H1 (cell line): Measurements from ENCODE around the gene NANOS3. TPM values are rescaled to one million over a fixed set of nuclear protein-coding genes. Genes with fewer than 3 reads are reported as not detected.

Experiments used
- CTCF ChIA-PET: fragments of 300-600 bp; sonication (Branson Sonifier 250); formaldehyde crosslinking; loops from one replicate; lab custom pipeline; 2021; ENCODE audit not compliant: partially characterized antibody; lab: Charles Lee
- POLR2A ChIA-PET: fragments of 300-600 bp; sonication (Branson Sonifier 250); formaldehyde crosslinking; loops from one replicate; lab custom pipeline; 2021; ENCODE audit warnings: inconsistent platforms; ENCODE audit not compliant: partially characterized antibody; lab: Charles Lee
- DNase-seq, 2 experiments: peaks; one replicate each; pipeline versions ENCODE4 v3.0.0 to v3.0.0-alpha.2; 2010 to 2022; ENCODE audit warnings: low spot score in 2 of 2, low read depth in 1 of 2, mixed read lengths in 1 of 2
- FAIRE-seq: peaks from 2 replicates; lab custom pipeline; 2011; peaks lifted over from hg19 to GRCh38; lab: Jason Lieb, UNC
- H2AFZ ChIP-seq: 2 replicates; pipeline ENCODE4 v1.8.1; 2012; ENCODE audit warnings: low read length, inconsistent platforms
- H2AK5ac ChIP-seq: 2 replicates; pipeline ENCODE4 v1.6.1; 2013; ENCODE audit warnings: low read depth, low read length
- H2BK120ac ChIP-seq: replicated peaks from 2 replicates; pipeline ENCODE3; 2013; ENCODE audit warnings: low read depth, low read length, inconsistent platforms
- H2BK12ac ChIP-seq: 2 replicates; pipeline ENCODE4 v1.6.1; 2013; ENCODE audit warnings: low read depth, low read length
- H2BK15ac ChIP-seq: 2 replicates; pipeline ENCODE4 v1.6.1; 2013; ENCODE audit warnings: low read length
- H2BK20ac ChIP-seq: 2 replicates; pipeline ENCODE4 v1.6.1; 2013; ENCODE audit warnings: low read length
- H2BK5ac ChIP-seq: 2 replicates; pipeline ENCODE4 v1.6.1; 2013; ENCODE audit warnings: low read depth, low read length
- H3K14ac ChIP-seq: 2 replicates; pipeline ENCODE4 v1.6.1; 2013; ENCODE audit warnings: inconsistent platforms; ENCODE audit not compliant: insufficient read length
- H3K18ac ChIP-seq: 2 replicates; pipeline ENCODE4 v1.6.1; 2013; ENCODE audit warnings: low read length; ENCODE audit errors: extremely low read depth
- H3K23ac ChIP-seq: 2 replicates; pipeline ENCODE4 v1.6.1; 2013; ENCODE audit warnings: inconsistent platforms; ENCODE audit not compliant: insufficient read length
- H3K23me2 ChIP-seq: 2 replicates; pipeline ENCODE4 v1.6.1; 2013; ENCODE audit warnings: low read depth, low read length
- H3K27ac ChIP-seq: 2 replicates; pipeline ENCODE4 v1.6.1; 2011; ENCODE audit warnings: low read depth, low read length, inconsistent platforms
- H3K27me3 ChIP-seq, 4 experiments: replicated peaks in 1 of 4; 1 replicate in 1 of 4; 2 replicates in 3 of 4; pipeline versions ENCODE4 v1.6.1 to v1.8.1; 2011 to 2013; ENCODE audit warnings: low read length in 3 of 4, mild to moderate bottlenecking in 3 of 4, inconsistent platforms in 2 of 4, mixed read lengths in 2 of 4, moderate library complexity in 1 of 4; ENCODE audit not compliant: control insufficient read depth in 3 of 4, insufficient read depth in 3 of 4; ENCODE audit errors: extremely low read depth in 1 of 4
- H3K36me3 ChIP-seq, 4 experiments: 2 replicates each; pipeline versions ENCODE4 v1.6.1 to v1.8.1; 2011 to 2013; ENCODE audit warnings: mild to moderate bottlenecking in 4 of 4, low read length in 3 of 4, moderate library complexity in 2 of 4, control low read depth in 1 of 4, inconsistent platforms in 1 of 4; ENCODE audit not compliant: insufficient read depth in 4 of 4, control insufficient read depth in 2 of 4
- H3K4ac ChIP-seq: replicated peaks from 2 replicates; pipeline ENCODE3; 2013; ENCODE audit warnings: low read length, low read depth, mixed read lengths, inconsistent platforms; ENCODE audit not compliant: insufficient read length
- H3K4me1 ChIP-seq, 4 experiments: replicated peaks in 1 of 4; 1 replicate in 1 of 4; 2 replicates in 3 of 4; pipeline versions ENCODE4 v1.6.1 to v1.8.1; 2011 to 2013; ENCODE audit warnings: low read length in 3 of 4, inconsistent platforms in 2 of 4, mixed read lengths in 1 of 4; ENCODE audit not compliant: insufficient read depth in 4 of 4, control insufficient read depth in 3 of 4
- H3K4me2 ChIP-seq, 2 experiments: 2 replicates each; pipeline versions ENCODE4 v1.6.1 to v1.8.1; 2011 to 2013; ENCODE audit warnings: low read depth in 2 of 2, low read length in 2 of 2, control low read depth in 1 of 2, inconsistent platforms in 1 of 2, mild to moderate bottlenecking in 1 of 2; ENCODE audit not compliant: insufficient read depth in 1 of 2
- H3K4me3 ChIP-seq, 4 experiments: fragments of 200-600, 300-600 bp in 1 of 4; sonication (generic), shearing (Covaris generic), sonication (Bioruptor Twin) in 1 of 4; 2 replicates each; pipeline versions ENCODE4 v1.5.1 to v1.8.1; 2011 to 2016; ENCODE audit warnings: low read length in 4 of 4, low read depth in 3 of 4, control low read depth in 2 of 4, inconsistent platforms in 2 of 4, mild to moderate bottlenecking in 2 of 4, mixed read lengths in 1 of 4, moderate library complexity in 1 of 4; ENCODE audit not compliant: insufficient read depth in 2 of 4; ENCODE audit errors: extremely low read depth in 1 of 4
- H3K56ac ChIP-seq: replicated peaks from 2 replicates; pipeline ENCODE3; 2013; ENCODE audit warnings: low read depth, mild to moderate bottlenecking, mixed read lengths, low read length, inconsistent platforms; ENCODE audit not compliant: insufficient read length
- H3K79me1 ChIP-seq: 2 replicates; pipeline ENCODE4 v1.6.1; 2013; ENCODE audit warnings: low read depth, low read length, control low read depth
- H3K79me2 ChIP-seq, 2 experiments: 2 replicates each; pipeline versions ENCODE4 v1.6.1 to v1.8.1; 2012 to 2013; ENCODE audit warnings: low read length in 2 of 2, mild to moderate bottlenecking in 2 of 2, inconsistent platforms in 1 of 2; ENCODE audit not compliant: insufficient read depth in 2 of 2, control insufficient read depth in 1 of 2
- H3K9ac ChIP-seq, 4 experiments: replicated peaks in 1 of 4; 1 replicate in 1 of 4; 2 replicates in 3 of 4; pipeline versions ENCODE4 v1.6.1 to v1.8.1; 2011 to 2013; ENCODE audit warnings: low read depth in 3 of 4, low read length in 3 of 4, control low read depth in 2 of 4, mild to moderate bottlenecking in 2 of 4, moderate library complexity in 2 of 4, inconsistent platforms in 1 of 4; ENCODE audit errors: extremely low read depth in 1 of 4
- H3K9me3 ChIP-seq, 2 experiments: 2 replicates each; pipeline versions ENCODE4 v1.6.1 to v1.8.1; 2012 to 2013; ENCODE audit warnings: mild to moderate bottlenecking in 2 of 2, moderate library complexity in 2 of 2, control low read depth in 1 of 2, inconsistent platforms in 1 of 2, low read depth in 1 of 2, low read length in 1 of 2, mixed read lengths in 1 of 2; ENCODE audit not compliant: insufficient read depth in 2 of 2
- H4K20me1 ChIP-seq, 2 experiments: replicated peaks in 1 of 2; 2 replicates each; pipeline versions ENCODE3 to v1.8.1; 2011 to 2013; ENCODE audit warnings: inconsistent platforms in 2 of 2, low read length in 2 of 2, mild to moderate bottlenecking in 1 of 2; ENCODE audit not compliant: insufficient read depth in 2 of 2, control insufficient read depth in 1 of 2
- H4K5ac ChIP-seq: 2 replicates; pipeline ENCODE4 v1.6.1; 2013; ENCODE audit warnings: low read length, low read depth, mixed read lengths, inconsistent platforms; ENCODE audit not compliant: insufficient read length
- H4K8ac ChIP-seq: 2 replicates; pipeline ENCODE4 v1.8.0; 2013; ENCODE audit warnings: mild to moderate bottlenecking, moderate library complexity, low read length, inconsistent platforms; ENCODE audit not compliant: insufficient read depth; ENCODE audit errors: extremely low read depth
- H4K91ac ChIP-seq: replicated peaks from 2 replicates; pipeline ENCODE3; 2013; ENCODE audit warnings: low read length, mixed read lengths, inconsistent platforms; ENCODE audit not compliant: insufficient read length
- JUN ChIP-seq: IDR thresholded peaks from 2 replicates; pipeline ENCODE4 v1.6.1; 2011; ENCODE audit warnings: low read depth, mild to moderate bottlenecking, improper control_type of control experiment, low read length
- POLR2AphosphoS5 ChIP-seq: IDR thresholded peaks from 2 replicates; pipeline ENCODE4 v1.6.1; 2011; ENCODE audit warnings: low read depth, low read length
- POU5F1 ChIP-seq: IDR thresholded peaks from 2 replicates; pipeline ENCODE4 v1.6.1; 2011; ENCODE audit warnings: low read depth, mild to moderate bottlenecking, low read length, moderate library complexity
- SP2 ChIP-seq: IDR thresholded peaks from 2 replicates; pipeline ENCODE4 v1.6.1; 2012; ENCODE audit warnings: mild to moderate bottlenecking, low read length, inconsistent platforms
- WGBS, 2 experiments: shearing (Covaris generic) in 1 of 2; methylation state at CpG; one replicate each; pipeline versions ENCODE4 v1.1.6 to v1.1.7; 2013 to 2015; ENCODE audit warnings: low lambda C conversion rate in 2 of 2, mixed read lengths in 2 of 2, inconsistent platforms in 1 of 2, low coverage in 1 of 2, missing lambda C conversion rate in 1 of 2; ENCODE audit not compliant: insufficient replicate concordance in 2 of 2, insufficient coverage in 1 of 2, insufficient read length in 1 of 2; ENCODE audit errors: extremely low coverage in 1 of 2, missing lambda C conversion rate in 1 of 2; 5-methylcytosine and 5-hydroxymethylcytosine counted together
- polyA plus RNA-seq, 7 experiments: library from polyadenylated mRNA; depleted of rRNA in 3 of 7; stranded (reverse) in 5 of 7; unstranded in 2 of 7; fragments of >200 nt in 5 of 7; fragments of 200-250 nt in 2 of 7; gene quantifications; 1 replicate in 5 of 7; 2 replicates in 1 of 7; 4 replicates in 1 of 7; pipeline versions ENCODE4 v1.2.1 to v1.2.3, GENCODE V29; 2011 to 2013; ENCODE audit warnings: missing spikeins in 2 of 7, mixed read lengths in 2 of 7
- total RNA-seq: library from RNA; stranded (reverse); fragmentation: NEBNext Ultra II Directional; extraction: Animal tissue kit (Norgen Biotek cat#: 25700); gene quantifications from 2 replicates; pipeline ENCODE4 v1.2.1, GENCODE V29; 2021

The NANOS3 gene
- total and polyA plus RNA-seq, 2 of the 8 experiments (the other 6 are each of a cell fraction or from before 2014, with no cell fraction given) = 0.62 TPM; not detected in 1

GRCh38 chr19:13877303-13877702, 369 bp downstream of the NANOS3 start:
- POLR2A ChIA-PET = no interaction called here
- H3K36me3 ChIP-seq = no peaks in the 10 kb centered on the region
- FAIRE-seq = no peak

More at GRCh38 chr19:13877303-13877702, 369 bp downstream of the NANOS3 start:
- no peak overlapping the region for H2AK5ac ChIP-seq
- H3K9ac ChIP-seq = no peak overlapping the region
- no peak overlapping the region for H2BK5ac ChIP-seq
- H4K20me1 ChIP-seq = peaks cover 0 to 5% of the 10 kb centered on the region in 2 experiments
- no peak overlapping the region for H3K14ac ChIP-seq
- H3K27me3 ChIP-seq = peaks cover 24 to 49% (median 35%) of the 10 kb centered on the region in 4 experiments
- no peaks in the 10 kb centered on the region for H3K79me2 ChIP-seq
- no peak overlapping the region for H2BK15ac ChIP-seq
- no peaks in the 10 kb centered on the region for H3K79me1 ChIP-seq
- no peaks in the 10 kb centered on the region for H3K23me2 ChIP-seq
- TF ChIP-seq JUN (no peak), POU5F1 (no peak), SP2 (no peak), POLR2AphosphoS5 (no peak)
- no peak overlapping the region for H3K18ac ChIP-seq
- CTCF ChIA-PET = interaction anchor here (0.8 to 6.0 kb wide), 12 partner anchors 15 to 199 kb away, joined by 3 to 68 read pairs (median 3); partner anchors contain the start of gene MISP3
- 91% methylated on average over 27 of the region's 27 CpGs; no CpG with 5 or more reads in 1 of the 2 experiments for WGBS, 2 experiments
- H4K5ac ChIP-seq = no peak overlapping the region
- H4K8ac ChIP-seq = no peak overlapping the region
- no peak overlapping the region for H2BK120ac ChIP-seq
- no peak overlapping the region for H3K27ac ChIP-seq
- no peak overlapping the region for H2BK20ac ChIP-seq
- no peak overlapping the region for H3K4ac ChIP-seq
- no peak overlapping the region for H4K91ac ChIP-seq
- no peak overlapping the region for H3K4me3 ChIP-seq
- H3K56ac ChIP-seq = no peak overlapping the region
- H3K9me3 ChIP-seq = no peaks in the 10 kb centered on the region
- no peak overlapping the region for H2BK12ac ChIP-seq
- H3K4me1 ChIP-seq = peaks cover 6 to 19% (median 16%) of the 10 kb centered on the region in 4 experiments
- no peak overlapping the region for H3K23ac ChIP-seq
- H3K4me2 ChIP-seq = no peak overlapping the region
- DNase-seq = no peak
- no peak overlapping the region for H2AFZ ChIP-seq
